VCaP (cell line): ENCODE measurements around the gene DIAPH2.

ENCODE experiments used
- H3K27ac ChIP-seq: fragments of 450-650 bp; 2 replicates; pipeline ENCODE4 v1.5.1; 2017
- TF ChIP-seq, protein P1 (sequence below): fragments of 450-650 bp; conservative IDR thresholded peaks from 2 replicates; pipeline ENCODE4 v1.5.1; 2017; ENCODE audit warnings: mild to moderate bottlenecking, moderate library complexity

Gene DIAPH2

GRCh38 chrX:97597954-97598353 lies 913.3 kb downstream of the DIAPH2 start:
- H3K27ac ChIP-seq = no peak overlapping the region
- TF ChIP-seq, protein P1, sequence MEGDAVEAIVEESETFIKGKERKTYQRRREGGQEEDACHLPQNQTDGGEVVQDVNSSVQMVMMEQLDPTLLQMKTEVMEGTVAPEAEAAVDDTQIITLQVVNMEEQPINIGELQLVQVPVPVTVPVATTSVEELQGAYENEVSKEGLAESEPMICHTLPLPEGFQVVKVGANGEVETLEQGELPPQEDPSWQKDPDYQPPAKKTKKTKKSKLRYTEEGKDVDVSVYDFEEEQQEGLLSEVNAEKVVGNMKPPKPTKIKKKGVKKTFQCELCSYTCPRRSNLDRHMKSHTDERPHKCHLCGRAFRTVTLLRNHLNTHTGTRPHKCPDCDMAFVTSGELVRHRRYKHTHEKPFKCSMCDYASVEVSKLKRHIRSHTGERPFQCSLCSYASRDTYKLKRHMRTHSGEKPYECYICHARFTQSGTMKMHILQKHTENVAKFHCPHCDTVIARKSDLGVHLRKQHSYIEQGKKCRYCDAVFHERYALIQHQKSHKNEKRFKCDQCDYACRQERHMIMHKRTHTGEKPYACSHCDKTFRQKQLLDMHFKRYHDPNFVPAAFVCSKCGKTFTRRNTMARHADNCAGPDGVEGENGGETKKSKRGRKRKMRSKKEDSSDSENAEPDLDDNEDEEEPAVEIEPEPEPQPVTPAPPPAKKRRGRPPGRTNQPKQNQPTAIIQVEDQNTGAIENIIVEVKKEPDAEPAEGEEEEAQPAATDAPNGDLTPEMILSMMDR = no peak

DNA sequence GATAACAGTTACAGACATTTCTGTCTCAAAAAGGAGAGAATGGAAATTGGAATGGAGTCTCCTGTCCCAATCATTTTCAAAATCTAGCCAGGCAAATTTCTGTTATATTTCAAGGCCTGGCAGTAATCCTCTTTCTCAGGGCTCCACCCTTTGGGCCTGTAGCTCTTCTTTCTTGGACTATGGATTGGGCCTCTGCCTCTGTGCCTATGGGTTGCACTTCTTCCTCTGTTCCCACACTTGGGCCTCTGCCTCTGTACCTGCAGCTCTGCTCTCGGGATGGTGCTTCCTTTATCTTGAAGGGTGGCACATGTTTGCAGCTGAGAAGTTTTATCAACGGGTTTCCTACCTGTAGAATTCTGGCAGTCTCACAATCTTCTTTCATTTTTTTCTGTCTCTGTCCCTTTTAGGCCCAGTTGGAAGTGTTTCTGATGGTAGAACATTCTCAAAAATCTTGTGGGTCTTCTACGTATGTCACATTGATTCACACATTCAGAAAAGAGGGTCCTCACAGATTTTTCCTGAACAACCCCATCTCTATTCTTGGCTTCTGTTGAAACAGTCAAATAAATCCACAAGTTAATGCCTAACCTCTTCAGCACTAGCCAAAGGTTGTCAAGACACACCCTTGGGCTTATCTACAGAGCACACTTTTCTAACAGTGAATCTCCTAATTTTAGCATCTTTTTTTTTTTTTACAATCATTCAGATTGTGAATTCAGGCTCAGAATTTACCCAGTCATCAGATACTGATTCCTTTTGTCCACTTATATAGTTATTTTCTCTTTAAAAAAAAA lies 918.0 kb downstream of the DIAPH2 start:
- TF ChIP-seq, protein P1 = no peak
- no peak overlapping the region for H3K27ac ChIP-seq

GRCh38 chrX:97605271-97605670 lies 920.6 kb downstream of the DIAPH2 start:
- H3K27ac ChIP-seq = no peak overlapping the region
- TF ChIP-seq, protein P1 = no peak

GRCh38 chrX:97609357-97609756 lies 924.7 kb downstream of the DIAPH2 start:
- TF ChIP-seq, protein P1 = no peak
- no peak overlapping the region; the same call in 1 of the 2 replicates for H3K27ac ChIP-seq

GRCh38 chrX:97609938-97610337 lies 925.3 kb downstream of the DIAPH2 start:
- no peak overlapping the region; the same call in 1 of the 2 replicates for H3K27ac ChIP-seq
- TF ChIP-seq, protein P1 = no peak

- H3K27ac ChIP-seq = no peak overlapping the region
- TF ChIP-seq, protein P1 = no peak
Observed at GRCh38 chrX:97616883-97617530, 932.4 kb downstream of the DIAPH2 start.

DNA sequence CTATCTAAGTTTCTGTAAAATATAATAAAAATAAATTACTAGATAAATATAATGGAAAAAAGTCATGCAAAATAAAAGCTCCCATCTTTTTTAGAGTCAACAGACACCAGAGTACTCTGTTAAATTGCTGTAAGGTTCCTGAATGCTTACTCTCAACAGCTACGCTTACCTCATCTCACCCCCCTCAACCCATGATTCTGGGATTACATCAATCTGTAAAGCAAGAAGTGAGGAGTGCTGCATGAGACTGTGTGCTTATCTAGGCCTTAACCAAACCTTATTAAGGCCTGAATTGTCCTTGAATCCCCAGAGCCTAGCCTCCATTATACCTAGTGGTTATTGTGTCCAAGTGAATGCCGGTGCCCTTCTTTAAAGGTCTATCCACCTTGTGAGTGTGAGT lies 934.9 kb downstream of the DIAPH2 start:
- TF ChIP-seq, protein P1 = no peak
- no peak overlapping the region for H3K27ac ChIP-seq
